GM19240 (cell line): ENCODE results near the gene HUWE1.
"Not testable (repeated sequence)": the region's sequence is repeated elsewhere in the genome, so short reads cannot be mapped to it uniquely, and the experiment has no call there.

Experiments used
- DNase-seq: peaks from one replicate; pipeline ENCODE4 v3.0.0; 2011; ENCODE audit warnings: low spot score; ENCODE audit not compliant: insufficient read length

The HUWE1 gene

DNA sequence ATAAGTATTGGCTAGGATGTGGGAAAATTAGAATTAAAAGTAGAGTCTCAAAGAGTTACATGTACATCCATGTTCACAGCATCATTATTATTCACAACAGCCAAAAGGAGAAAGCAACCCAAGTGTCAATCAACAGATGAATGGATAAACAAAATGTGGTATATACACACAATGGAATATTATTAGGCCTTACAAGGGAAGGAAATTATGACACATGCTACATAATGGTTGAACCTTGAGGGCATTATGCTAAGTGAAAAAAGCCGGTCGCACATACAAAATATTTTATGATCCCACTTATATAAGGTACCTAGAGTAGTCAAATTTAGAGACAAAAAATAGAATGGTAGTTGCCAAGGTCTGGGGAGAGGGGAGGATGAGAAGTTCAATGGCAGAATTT is 80.1 kb downstream of the HUWE1 start:
- no peak for DNase-seq

DNA sequence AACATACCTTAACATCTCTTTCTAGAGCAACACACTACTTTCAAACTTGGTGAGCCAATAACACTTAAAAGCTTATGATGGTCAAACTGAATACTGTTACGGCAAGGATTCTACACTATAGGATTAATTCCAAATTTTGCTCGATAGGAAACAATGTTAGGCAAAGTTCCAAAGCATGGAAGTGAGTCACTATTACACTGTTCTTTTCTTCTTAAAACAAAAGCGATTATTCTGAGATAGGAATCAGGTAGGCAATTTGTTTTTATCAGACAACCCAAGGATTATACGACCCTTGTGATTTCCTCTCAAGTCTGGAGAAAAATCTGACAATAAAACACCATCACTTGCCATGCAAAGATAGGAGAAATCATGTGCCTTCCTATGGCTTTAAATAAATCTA is 81.5 kb downstream of the HUWE1 start:
- DNase-seq = no peak

DNA sequence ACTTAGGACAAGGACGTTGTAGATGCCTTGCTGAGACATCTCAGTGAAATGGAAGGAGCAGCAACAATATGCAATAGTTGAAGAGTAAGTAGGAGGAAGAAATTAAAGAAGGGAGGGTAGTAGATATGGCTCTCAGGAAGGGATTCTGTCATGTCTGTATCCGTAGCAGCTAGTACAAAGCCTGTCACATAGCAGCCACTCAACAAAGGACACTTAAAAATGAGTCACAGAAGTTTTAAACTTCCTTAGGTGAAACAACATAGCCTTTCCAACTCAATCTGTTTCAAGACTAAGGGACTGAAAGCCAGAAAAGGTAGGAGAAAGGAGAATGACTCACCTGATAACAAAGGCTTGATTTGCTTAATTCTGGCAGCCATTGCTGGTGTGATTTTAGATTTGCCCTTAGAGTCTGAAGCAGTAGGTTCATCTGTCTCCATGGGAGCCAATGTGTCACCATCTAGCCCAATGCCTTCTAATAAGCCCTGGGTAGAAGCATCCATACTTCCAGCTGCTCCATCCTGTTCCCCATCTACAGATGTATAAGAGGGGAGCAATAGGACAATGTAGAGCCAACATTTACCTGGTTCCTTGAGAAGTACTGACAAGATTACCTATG is 86.6 kb downstream of the HUWE1 start:
- DNase-seq = no peak

DNA sequence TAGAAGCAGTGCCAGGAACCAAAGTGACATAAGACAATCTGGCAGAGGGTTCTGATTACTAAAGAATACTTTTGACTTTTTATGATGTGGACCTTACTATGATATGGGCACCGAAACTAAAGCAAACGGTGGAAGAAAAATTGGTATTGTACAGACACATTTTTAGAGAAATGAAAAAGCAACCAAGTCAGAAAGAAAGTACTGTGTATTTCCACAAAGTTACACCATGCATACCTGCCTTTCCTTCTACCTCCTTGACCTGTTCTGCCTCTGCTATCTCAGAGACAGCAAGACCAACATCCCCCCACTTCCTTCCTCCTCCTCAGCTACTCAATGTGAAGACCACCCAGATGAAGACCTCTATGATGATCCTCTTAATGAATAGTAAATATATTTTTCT is 88.3 kb downstream of the HUWE1 start:
- DNase-seq = no peak

DNA sequence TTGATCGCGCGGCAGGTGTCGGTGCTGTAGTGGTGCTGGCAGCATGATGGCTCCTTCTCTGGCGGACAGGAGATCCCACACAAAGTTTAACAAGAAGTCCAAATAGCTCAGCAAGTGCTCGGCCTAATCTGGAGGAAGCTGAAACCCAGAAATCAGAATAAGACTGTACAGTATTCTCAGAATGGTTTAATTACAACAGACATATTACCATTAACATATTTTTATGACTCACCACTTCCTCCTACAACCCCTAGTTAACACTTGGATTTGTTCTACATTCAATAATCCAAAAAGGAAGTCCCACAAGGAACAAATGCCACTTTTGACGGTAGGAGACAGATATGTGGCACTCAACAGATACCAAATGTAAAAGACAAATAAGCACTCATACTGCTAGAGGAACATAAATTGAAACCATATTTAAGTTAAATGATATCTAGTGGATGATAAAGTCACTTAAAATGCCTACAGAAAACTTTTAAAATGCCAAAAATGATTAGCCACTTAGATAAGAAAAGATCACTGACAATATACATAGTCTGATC is 91.2 kb downstream of the HUWE1 start:
- no peak for DNase-seq

DNA sequence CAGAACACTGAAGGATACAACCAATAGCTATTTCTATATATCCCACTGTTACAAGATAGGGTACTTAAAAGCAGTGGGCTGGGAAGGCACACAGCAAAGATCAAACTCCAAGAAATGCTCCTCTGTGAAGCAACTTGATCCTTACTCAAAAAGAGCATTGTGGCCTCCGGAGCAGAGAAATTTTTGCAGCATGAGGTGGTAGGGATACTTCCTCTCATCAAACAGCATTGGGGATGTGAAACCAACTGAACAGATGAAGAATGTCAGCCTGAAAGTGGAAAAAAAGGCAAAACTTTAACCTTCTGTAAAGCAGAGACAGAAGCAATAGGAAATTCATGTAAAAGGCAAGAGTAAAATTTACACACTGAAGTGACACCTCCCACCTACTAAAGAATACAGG is 92.2 kb downstream of the HUWE1 start:
- DNase-seq = no peak

DNA sequence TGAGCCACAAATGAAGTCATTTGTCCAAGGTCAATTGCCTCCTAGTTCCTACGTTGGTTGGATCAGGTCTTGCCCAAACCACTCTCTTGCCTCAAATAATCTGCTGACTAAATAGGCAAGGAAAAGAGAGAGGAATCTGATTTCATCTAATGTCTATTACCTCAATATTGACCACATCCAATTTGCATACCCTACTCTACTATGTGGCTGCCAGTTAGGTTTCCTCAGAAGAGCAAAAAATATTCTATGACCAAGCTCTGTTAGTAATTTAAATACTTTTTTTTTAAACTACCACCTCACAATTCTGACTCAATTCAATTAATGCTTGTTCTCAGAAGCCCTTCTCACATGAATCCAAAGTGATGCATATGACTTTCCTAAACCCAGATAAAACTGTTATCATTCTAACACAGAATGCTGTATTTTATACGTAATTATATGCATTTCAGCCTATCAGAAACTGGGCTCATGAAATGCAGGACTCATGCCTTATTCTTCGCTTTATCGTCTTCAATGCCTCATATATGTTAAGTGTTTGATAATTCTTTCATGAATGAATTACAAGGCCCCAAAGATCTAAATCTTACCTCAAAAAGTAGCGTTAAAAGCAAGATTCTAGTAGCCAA is 98.6 kb downstream of the HUWE1 start:
- DNase-seq = no peak

DNA sequence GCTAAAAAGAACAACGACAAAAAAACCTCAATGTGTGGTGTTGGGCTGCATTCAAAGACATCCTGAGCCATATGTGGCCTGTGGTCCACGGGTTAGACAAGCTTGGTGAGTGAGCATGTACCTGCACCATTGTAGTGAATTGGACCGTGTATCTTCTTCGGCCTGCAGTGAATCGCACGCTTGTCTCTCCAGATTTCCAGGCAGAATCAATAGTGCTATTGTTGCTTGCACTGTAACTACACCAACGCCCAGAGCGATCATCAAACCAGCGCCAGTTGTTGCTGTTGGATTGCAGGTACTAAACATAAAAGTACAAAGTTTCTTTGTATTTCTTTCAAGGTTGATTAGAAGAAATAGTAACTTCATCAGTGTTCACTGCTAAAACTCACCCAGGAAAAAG is 101.6 kb downstream of the HUWE1 start:
- no peak for DNase-seq

DNA sequence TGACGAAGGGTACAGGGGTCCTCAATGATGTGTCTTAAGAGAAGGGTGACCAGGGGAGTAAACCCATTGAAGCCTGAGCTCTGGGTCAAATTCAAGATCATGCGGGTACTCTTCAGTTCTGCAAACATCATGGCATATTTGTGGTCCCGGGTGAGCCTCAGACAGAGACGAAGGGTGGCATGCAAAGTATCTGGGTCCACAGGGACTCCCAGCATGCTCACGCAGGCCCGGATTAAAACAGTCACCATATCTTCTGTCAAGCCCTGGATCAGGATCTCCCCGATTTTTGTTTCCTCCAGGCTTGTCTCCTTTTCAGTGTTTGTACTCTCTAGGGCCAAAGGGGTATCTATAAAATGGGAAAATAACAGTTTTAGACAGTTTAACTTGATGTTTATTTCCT is 102.9 kb downstream of the HUWE1 start:
- DNase-seq = no peak

DNA sequence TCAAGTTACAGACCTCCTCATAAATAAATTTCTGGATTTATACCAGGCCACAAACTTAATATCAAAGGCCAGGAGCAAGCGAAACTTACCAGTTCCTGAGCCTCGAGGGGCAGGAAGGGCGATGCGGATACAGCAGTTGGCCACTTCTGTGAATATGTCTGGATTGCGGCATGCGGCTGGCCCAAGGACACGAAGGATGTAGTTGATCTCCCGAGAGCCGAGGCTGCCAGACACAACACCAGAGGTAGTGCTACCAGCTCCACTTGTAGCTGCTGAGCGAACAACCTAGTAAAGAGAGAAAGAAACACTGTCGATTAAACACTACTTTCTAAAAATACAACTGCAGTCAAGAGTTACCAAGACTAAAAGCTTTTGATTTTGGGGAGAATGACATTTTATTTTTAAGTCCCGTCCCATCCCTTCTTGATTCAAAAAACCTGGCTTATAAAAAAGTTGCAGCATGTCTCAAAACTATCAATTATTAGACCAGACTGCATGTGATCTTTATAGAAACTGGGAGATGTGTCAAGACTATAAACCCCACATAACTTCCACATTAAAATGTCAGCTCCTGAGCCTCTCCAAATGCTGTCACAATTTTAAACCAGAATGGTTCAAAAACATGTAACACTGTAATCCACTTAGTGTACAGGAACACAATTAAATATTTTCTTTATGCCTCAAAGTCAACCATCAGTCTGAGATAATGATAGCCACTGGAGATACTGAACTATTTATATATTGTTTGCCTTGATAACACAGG is 105.6 kb downstream of the HUWE1 start:
- no peak for DNase-seq

DNA sequence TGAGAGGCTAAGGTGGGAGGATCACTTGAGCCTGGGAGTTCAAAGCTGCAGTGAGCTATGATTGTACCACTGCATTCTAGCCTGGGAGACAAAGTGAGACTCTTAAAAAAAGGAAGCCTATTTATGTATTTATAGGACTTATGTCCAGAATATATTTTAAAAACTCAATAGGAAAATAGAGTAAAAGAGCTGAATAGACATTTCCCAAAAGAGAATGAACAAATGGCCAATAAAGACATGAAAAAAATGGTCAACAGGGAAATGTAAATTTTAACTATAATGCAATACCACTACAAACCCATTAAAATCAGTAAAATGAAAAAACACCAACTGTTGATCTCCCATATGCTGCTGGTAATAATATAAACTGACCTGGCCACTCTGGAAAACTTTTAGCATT is 115.0 kb downstream of the HUWE1 start:
- no peak for DNase-seq

DNA sequence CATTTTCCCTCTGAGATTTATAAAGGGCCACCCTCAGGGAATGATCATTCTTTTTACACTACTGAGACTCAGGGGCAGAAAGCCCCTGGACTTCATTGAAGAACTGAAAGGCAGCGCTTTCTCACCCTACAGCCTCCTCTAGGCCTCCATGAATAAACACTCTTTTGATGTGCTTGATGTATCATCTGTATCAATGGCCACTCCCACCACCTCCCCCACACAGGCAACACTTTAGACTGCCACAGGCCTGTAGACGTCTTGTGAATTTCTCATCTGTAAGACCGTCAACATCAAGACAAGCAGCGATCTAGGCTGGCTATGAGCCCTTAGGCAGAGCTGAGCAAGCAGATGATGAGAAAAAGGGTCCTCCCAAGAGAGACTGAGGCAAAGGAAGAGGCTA is 123.2 kb downstream of the HUWE1 start:
- no peak for DNase-seq

DNA sequence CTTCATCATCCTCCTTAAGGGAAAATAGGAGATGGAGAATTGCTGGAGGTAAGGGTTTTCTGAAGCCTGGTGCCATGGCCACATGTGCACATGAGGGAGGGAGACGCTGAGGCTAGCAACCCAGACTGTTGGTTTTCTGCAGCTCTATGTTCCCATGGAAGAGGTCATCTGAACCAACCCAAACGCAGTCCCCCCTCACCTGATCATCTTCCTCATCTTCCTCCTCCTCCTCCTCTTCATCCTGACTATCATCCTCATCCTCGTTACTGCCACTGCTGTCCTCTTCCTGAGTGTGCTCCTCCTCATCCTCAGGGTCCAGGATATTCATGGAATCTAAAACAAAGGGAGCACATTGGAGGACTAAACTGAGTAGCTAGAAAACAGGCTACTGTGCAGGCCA is 124.6 kb downstream of the HUWE1 start:
- DNase-seq = no peak

DNA sequence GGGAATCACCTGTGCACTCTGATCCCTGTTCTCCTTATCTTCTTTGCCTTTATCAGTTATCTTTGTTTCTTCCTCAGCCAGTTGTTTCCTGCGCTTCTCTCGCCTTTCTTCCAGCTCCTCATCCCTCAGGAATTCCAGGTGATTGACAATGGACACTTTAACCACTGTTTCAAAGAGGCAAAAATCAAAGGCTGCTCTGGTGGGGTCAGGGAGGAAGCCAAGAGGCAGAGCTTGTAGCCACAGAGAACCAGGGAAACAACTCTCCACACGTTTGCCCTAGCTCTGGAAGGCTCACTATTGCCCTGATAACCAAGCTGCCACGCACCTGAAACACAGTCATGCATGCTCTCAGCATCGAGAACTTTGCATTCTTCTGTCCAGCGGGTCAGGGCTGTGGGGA is 127.9 kb downstream of the HUWE1 start:
- no peak for DNase-seq

DNA sequence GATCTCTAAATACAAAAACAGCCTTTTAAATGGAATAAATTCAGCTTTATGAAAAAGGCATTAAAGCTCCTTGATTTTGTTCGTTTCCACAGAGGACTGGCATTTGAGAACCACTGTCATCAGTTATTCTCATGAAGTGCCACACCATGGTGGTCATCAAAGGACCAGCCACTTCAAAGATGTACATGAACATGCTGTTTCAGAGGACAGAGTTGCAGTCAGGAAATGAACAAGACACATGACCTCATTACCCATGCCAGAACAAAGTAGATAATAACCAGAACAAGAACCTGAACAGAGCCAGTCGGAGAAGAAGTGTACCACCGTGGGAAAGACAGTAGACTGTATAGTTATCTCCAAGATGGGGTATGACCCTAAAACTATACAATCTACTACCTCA is 129.7 kb downstream of the HUWE1 start:
- DNase-seq = no peak

DNA sequence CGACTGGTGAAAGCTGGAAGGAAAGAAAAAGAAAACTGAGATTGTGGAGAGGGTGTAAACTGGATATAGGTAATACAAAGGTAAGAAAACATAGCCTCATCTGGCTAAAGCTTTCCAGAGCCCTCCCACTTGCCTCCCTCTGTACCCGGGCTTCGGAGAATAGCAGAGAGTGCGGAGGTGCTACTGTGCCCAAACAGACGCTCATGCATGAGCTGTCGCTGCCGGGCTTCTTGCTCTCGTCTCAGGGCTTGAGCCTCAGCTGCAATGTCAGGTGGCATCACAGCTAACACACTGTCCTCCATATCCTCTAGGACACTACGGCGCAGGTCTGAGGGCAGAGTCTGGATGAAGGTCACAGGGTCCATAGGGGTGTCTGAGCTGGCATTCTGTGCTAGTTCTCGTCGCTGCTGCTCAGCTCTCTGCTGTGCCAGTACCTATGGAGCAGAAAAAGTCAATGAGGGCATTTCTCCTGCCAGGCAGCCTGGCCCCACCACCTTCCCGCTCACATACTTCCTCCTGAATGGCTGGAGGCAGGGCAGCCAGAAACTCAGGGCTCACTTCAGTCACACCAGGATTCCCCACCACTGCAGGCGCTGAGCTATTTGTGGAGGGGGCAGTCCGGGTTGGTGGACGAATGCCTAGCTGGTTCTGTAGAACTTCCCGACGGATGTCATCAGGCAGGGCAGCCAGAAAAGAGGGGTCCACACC is 135.6 kb downstream of the HUWE1 start:
- no peak for DNase-seq

DNA sequence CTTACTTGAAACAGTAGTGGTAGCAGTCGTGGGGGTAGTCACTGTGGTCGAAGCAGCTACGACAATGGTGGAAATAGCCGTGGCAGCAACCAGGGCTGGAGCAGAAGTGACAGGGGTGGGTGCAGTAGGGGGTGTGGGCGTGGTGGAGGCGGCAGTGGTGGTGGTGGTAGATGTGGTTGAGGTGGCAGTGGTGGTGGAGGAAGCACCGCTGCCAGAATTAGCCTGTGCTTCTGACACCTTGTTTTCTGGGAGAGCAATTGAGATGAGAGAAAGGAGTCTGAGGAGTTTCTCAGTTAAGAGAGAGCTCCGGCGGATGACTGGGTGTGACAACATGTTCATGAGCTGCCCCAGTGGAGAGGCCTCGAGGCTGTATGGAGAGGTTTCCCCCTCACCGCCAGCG is 138.9 kb downstream of the HUWE1 start:
- no peak for DNase-seq

DNA sequence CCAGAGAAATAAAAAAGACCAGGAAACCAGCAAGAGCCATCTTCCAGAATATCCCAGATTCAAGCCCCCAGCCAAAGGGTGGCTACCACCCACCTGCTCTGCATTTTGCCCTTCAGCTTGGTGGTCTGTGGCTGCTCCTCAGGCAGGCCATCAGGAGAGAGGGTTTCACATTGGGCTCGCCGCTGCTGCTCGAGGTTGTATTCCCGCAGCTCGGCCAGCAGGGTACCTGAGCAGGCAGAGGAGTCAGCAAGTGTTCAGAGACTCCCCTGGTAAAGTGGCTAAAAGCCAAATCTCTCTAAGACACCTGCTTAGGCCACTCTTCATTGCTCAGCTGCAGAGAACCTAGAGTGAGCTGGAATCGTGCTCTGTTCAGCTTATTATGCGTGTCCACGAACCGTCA is 141.6 kb downstream of the HUWE1 start:
- no peak for DNase-seq

DNA sequence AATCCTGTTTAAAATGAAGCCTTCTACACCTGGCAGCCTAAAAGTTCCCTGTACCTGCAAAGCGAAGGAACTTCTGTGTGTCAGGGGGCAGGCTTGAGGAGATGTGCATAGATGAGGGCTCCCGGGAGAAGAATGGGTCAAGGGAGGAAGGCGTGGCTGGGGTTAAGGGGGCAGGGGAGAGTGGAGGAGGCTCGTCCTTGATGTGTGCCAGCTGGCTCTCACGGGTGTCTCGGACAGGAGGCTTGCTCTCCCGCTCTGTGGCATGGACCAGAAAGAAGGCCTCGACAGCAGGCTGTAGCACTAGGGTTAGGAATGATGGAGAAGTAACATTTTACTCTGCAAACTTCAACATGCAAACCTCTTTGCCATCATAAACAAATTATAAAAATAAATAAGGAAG is 147.7 kb downstream of the HUWE1 start:
- DNase-seq = no peak

DNA sequence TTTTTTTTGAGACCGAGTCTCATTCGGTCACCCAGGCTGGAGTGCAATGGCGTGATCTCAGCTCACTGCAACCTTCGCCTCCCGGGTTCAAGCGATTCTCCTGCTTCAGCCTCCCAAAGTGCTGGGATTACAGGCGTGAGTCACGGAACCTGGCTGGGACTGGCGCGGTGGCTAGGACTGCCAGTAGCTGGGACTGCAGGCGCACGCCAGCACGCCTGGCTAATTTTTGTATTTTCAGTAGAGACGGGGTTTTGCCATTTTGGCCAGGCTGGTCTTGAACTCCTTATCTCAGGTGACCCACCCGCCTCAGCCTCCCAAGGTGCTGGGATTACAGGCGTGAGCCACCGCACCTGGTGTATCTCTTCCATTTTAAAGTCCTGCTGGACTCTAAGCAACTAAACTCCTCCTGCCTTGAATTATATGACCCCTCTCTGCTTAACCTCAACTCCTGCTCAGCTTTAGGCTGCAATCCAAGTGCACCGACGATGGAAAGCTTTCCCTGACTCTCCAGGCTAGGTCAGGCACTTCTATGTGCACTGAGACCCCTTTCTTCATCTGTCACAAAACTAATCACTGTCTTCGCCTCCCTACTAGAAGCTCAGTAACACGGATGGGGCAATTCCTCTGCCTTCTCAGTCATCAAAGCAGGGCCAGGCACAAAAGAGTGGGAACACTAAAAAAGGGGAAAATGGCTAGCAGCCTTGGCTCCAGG is 155.1 kb downstream of the HUWE1 start:
- DNase-seq = not testable (repeated sequence)

DNA sequence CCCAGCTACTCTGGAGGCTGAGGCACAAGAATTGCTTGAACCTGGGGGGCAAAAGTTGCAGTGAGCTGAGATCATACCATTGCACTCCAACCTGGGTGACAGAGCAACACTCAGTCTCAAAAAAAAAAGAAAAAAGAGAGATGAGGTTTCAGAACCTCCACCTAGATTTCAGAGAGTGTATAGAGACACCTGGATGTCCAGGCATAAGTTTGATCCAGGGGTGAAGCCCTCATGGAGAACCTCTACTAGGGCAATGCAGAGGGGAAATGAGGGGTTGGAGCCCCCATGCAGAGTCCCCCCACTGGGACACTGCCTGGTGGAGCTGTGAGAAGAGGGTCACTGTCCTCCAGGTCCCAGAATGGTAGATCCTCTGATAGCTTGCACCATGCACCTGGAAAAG is 159.5 kb downstream of the HUWE1 start:
- DNase-seq = no peak
